Neural cell (in vitro differentiated cells): ENCODE measurements around the gene PTPRS. TPM values are rescaled to one million over a fixed set of nuclear protein-coding genes. Genes with fewer than 3 reads are reported as not detected.

Experiments
- H2AFZ ChIP-seq: fragments of 200-600, 300-800 bp; sonication (generic), shearing (Covaris generic); 2 replicates; pipeline ENCODE4 v1.6.0; 2014; ENCODE audit warnings: low read depth, mild to moderate bottlenecking, antibody characterized with exemption, low read length, moderate library complexity
- H3F3A ChIP-seq: fragments of 200-600 bp; shearing (Covaris generic); 2 replicates; pipeline ENCODE4 v1.6.1; 2016; ENCODE audit warnings: mild to moderate bottlenecking, moderate library complexity, mixed read lengths, antibody characterized with exemption, low read length; ENCODE audit not compliant: insufficient read depth, poor library complexity, severe bottlenecking
- H3K27ac ChIP-seq: fragments of 200-600, 300-800 bp; sonication (generic), shearing (Covaris generic); 2 replicates; pipeline ENCODE4 v1.5.1; 2014; ENCODE audit warnings: mild to moderate bottlenecking, low read length, moderate library complexity
- H3K27me3 ChIP-seq: fragments of 300-800, 200-600 bp; sonication (generic), shearing (Covaris generic); 2 replicates; pipeline ENCODE4 v1.6.0; 2014; ENCODE audit warnings: mild to moderate bottlenecking, low read depth, low read length, moderate library complexity; ENCODE audit not compliant: insufficient read depth
- H3K36me3 ChIP-seq: fragments of 300-800, 200-600 bp; sonication (generic), shearing (Covaris generic); 2 replicates; pipeline ENCODE4 v1.5.1; 2014; ENCODE audit warnings: mild to moderate bottlenecking, antibody characterized with exemption, low read length, moderate library complexity; ENCODE audit not compliant: insufficient read depth
- H3K4me2 ChIP-seq: fragments of 300-800, 200-600 bp; sonication (generic), shearing (Covaris generic); 2 replicates; pipeline ENCODE4 v1.6.0; 2014; ENCODE audit warnings: mild to moderate bottlenecking, low read length
- H3K4me3 ChIP-seq: fragments of 300-800, 200-600 bp; sonication (generic), shearing (Covaris generic); 2 replicates; pipeline ENCODE4 v1.5.1; 2014; ENCODE audit warnings: mild to moderate bottlenecking, low read length, moderate library complexity
- H3K79me2 ChIP-seq: fragments of 200-600 bp; shearing (Covaris generic); replicated peaks from 2 replicates; pipeline ENCODE4 v1.6.0; 2014; ENCODE audit warnings: mild to moderate bottlenecking, low read length, moderate library complexity; ENCODE audit not compliant: insufficient read depth
- H3K9ac ChIP-seq: fragments of 300-800, 200-600 bp; sonication (generic), shearing (Covaris generic); 2 replicates; pipeline ENCODE4 v1.6.1; 2016; ENCODE audit warnings: mild to moderate bottlenecking, low read length, mixed read lengths
- H3K9me2 ChIP-seq: fragments of 200-600 bp; shearing (Covaris generic); 2 replicates; pipeline ENCODE4 v1.6.1; 2016; ENCODE audit warnings: mild to moderate bottlenecking, low read length, mixed read lengths; ENCODE audit not compliant: insufficient read depth
- H3K9me3 ChIP-seq: fragments of 200-600, 300-800 bp; sonication (generic), shearing (Covaris generic); 2 replicates; pipeline ENCODE4 v1.6.1; 2016; ENCODE audit warnings: mild to moderate bottlenecking, mixed run types, low read length, moderate library complexity, mixed read lengths
- H4K20me1 ChIP-seq: fragments of 200-600 bp; shearing (Covaris generic); 2 replicates; pipeline ENCODE4 v1.6.1; 2016; ENCODE audit warnings: mild to moderate bottlenecking, mixed run types; ENCODE audit not compliant: insufficient read depth
- CTCF ChIP-seq: fragments of 450-650 bp; IDR thresholded peaks from 2 replicates; pipeline ENCODE4 v1.5.1; 2014; ENCODE audit warnings: antibody characterized with exemption, mild to moderate bottlenecking, moderate library complexity; ENCODE audit not compliant: poor library complexity, severe bottlenecking
- EP300 ChIP-seq: fragments of 450-650 bp; conservative IDR thresholded peaks from 2 replicates; pipeline ENCODE4 v1.6.1; 2014; ENCODE audit warnings: antibody characterized with exemption, mild to moderate bottlenecking, moderate library complexity; ENCODE audit not compliant: poor library complexity, severe bottlenecking
- EZH2 ChIP-seq: fragments of 200-600, 300-800 bp; shearing (Covaris generic), sonication (generic); IDR thresholded peaks from 2 replicates; pipeline ENCODE4 v1.6.1; 2014; ENCODE audit warnings: antibody characterized with exemption, low read length, borderline replicate concordance, mild to moderate bottlenecking; ENCODE audit not compliant: insufficient read depth, poor library complexity, severe bottlenecking
- MXI1 ChIP-seq: fragments of 450-650 bp; conservative IDR thresholded peaks from 2 replicates; pipeline ENCODE4 v1.6.1; 2014; ENCODE audit warnings: antibody characterized with exemption, mild to moderate bottlenecking; ENCODE audit not compliant: poor library complexity, severe bottlenecking
- POLR2AphosphoS5 ChIP-seq: IDR thresholded peaks from 2 replicates; pipeline ENCODE4 v1.6.1; 2012
- RAD21 ChIP-seq: fragments of 450-650 bp; conservative IDR thresholded peaks from 2 replicates; pipeline ENCODE4 v1.6.1; 2014; ENCODE audit warnings: antibody characterized with exemption, mild to moderate bottlenecking, moderate library complexity
- SMC3 ChIP-seq: fragments of 450-650 bp; conservative IDR thresholded peaks from 2 replicates; pipeline ENCODE4 v1.6.1; 2014; ENCODE audit warnings: antibody characterized with exemption, mild to moderate bottlenecking, moderate library complexity; ENCODE audit not compliant: poor library complexity
- TAF1 ChIP-seq: IDR thresholded peaks from 2 replicates; pipeline ENCODE4 v1.6.1; 2012; ENCODE audit warnings: low read depth
- polyA plus RNA-seq: library from polyadenylated mRNA; depleted of rRNA; stranded (reverse); fragments of >200 nt; gene quantifications from 2 replicates; pipeline ENCODE4 v1.2.3, GENCODE V29; 2014
- TF ChIP-seq, protein P1 (sequence below): IDR thresholded peaks from 2 replicates; pipeline ENCODE4 v1.6.1; 2012; ENCODE audit warnings: borderline replicate concordance

PTPRS gene
- polyA plus RNA-seq, 1 donor from 2014 or later = 121 TPM

GRCh38 chr19:5299137-5299536 lies 41.5 kb downstream of the PTPRS start:
- Histone ChIP-seq H3K79me2 (peaks cover 81% of the 10 kb centered on the region), H4K20me1 (peaks cover 13% of the 10 kb centered on the region)
- TF ChIP-seq TAF1 (no peak), EZH2 (no peak), SMC3 (no peak), CTCF (no peak), POLR2AphosphoS5 (no peak), EP300 (no peak)

GRCh38 chr19:5298471-5298901 lies 42.1 kb downstream of the PTPRS start:
- H3K36me3 ChIP-seq = no peaks in the 10 kb centered on the region
- no peaks in the 10 kb centered on the region for H3K9me2 ChIP-seq
- H4K20me1 ChIP-seq = peaks cover 19% of the 10 kb centered on the region
- no peaks in the 10 kb centered on the region for H3K27me3 ChIP-seq
- no peak overlapping the region for H2AFZ ChIP-seq
- no peaks in the 10 kb centered on the region for H3K9me3 ChIP-seq
- no peak for TF ChIP-seq EZH2
- no peak for TF ChIP-seq RAD21
- TF ChIP-seq POLR2AphosphoS5 = no peak
- TF ChIP-seq TAF1 = no peak
- TF ChIP-seq EP300 = no peak
- TF ChIP-seq, protein P1, sequence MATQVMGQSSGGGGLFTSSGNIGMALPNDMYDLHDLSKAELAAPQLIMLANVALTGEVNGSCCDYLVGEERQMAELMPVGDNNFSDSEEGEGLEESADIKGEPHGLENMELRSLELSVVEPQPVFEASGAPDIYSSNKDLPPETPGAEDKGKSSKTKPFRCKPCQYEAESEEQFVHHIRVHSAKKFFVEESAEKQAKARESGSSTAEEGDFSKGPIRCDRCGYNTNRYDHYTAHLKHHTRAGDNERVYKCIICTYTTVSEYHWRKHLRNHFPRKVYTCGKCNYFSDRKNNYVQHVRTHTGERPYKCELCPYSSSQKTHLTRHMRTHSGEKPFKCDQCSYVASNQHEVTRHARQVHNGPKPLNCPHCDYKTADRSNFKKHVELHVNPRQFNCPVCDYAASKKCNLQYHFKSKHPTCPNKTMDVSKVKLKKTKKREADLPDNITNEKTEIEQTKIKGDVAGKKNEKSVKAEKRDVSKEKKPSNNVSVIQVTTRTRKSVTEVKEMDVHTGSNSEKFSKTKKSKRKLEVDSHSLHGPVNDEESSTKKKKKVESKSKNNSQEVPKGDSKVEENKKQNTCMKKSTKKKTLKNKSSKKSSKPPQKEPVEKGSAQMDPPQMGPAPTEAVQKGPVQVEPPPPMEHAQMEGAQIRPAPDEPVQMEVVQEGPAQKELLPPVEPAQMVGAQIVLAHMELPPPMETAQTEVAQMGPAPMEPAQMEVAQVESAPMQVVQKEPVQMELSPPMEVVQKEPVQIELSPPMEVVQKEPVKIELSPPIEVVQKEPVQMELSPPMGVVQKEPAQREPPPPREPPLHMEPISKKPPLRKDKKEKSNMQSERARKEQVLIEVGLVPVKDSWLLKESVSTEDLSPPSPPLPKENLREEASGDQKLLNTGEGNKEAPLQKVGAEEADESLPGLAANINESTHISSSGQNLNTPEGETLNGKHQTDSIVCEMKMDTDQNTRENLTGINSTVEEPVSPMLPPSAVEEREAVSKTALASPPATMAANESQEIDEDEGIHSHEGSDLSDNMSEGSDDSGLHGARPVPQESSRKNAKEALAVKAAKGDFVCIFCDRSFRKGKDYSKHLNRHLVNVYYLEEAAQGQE = no peak
- TF ChIP-seq MXI1 = no peak
- TF ChIP-seq CTCF = no peak
- TF ChIP-seq SMC3 = no peak
- no peaks in the 10 kb centered on the region for H3F3A ChIP-seq
- no peak overlapping the region for H3K27ac ChIP-seq
- H3K9ac ChIP-seq = no peak overlapping the region
- peaks cover 84% of the 10 kb centered on the region for H3K79me2 ChIP-seq
- no peak overlapping the region for H3K4me3 ChIP-seq
- H3K4me2 ChIP-seq = no peak overlapping the region

More at GRCh38 chr19:5299137-5299536, 41.5 kb downstream of the PTPRS start:
- H3K9me3 ChIP-seq = no peaks in the 10 kb centered on the region
- no peaks in the 10 kb centered on the region for H3F3A ChIP-seq
- no peak overlapping the region for H3K27ac ChIP-seq
- H3K4me3 ChIP-seq = no peak overlapping the region
- H3K36me3 ChIP-seq = no peaks in the 10 kb centered on the region
- no peaks in the 10 kb centered on the region for H3K27me3 ChIP-seq
- no peak overlapping the region for H3K4me2 ChIP-seq
- no peak overlapping the region for H2AFZ ChIP-seq
- H3K9me2 ChIP-seq = no peaks in the 10 kb centered on the region
- H3K9ac ChIP-seq = no peak overlapping the region
